Astrocyte of the cerebellum (primary cell): ENCODE measurements around the gene EDDM3A.
"Not testable (repeated sequence)": the region's sequence is repeated elsewhere in the genome, so short reads cannot be mapped to it uniquely, and the experiment has no call there.

Source experiments
- DNase-seq: peaks from one replicate; pipeline ENCODE4 v3.0.0-alpha.2; 2011; ENCODE audit warnings: low read depth
- H3K4me3 ChIP-seq: 2 replicates; pipeline ENCODE4 v1.5.1; 2011; ENCODE audit warnings: mild to moderate bottlenecking, low read depth, low read length, moderate library complexity
- CTCF ChIP-seq: IDR thresholded peaks from 2 replicates; pipeline ENCODE4 v1.5.1; 2012; ENCODE audit warnings: low read length, low read depth, moderate library complexity, mild to moderate bottlenecking; ENCODE audit errors: missing control alignments
- in situ Hi-C: cut with HindIII; loops from 2 replicates; pipeline ENCODE4 v1.10.0; 2017; ENCODE audit warnings: low sequenced_read_pairs

The EDDM3A gene, protein sequence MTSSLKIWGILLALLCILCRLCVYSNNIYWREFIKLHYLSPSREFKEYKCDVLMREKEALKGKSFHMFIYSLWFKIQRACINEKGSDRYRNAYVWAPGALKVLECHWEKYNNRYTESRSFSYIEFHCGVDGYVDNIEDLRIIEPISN

DNA sequence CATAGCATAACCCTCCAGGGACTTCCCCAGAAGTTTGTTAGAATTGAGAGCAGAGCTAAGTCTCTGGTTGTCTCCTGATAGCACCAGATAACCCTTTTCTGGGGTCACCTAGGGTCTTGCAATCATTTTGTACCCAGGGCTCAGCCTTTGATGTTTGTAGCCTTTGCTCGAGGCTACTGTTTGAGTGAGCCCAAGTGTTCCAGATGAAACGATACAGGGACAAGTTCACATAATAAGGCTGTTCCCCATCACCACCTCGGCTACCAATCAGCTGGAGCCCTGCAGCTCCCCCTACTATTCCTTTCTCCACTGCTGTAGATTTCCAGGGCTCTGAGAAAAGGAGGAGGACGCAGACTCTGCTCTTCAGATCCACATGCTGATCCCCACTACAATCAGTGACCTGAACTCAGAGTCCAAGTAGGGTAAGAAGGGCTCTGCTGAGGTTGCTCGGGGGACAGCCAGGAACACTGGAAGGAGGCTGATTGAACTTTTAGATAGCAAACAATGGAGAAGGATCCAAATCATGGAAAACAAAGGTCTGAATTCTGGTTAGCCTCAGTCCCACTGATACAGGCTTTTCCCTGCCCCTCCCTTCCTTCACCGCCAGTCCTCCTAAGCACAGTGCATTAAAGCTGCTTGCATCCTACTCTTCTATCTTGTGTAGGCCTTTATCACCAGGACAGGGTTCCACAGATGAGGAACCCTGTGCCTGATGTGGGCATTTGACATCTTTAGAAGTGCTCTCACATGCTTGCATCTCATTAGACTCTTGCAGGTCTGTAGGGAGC is at the start of gene EDDM3A:
EDDM3A (plus strand) TSS at position 317 of the 788 bp plus-strand sequence. CDS start 1,694 bp downstream, outside the sequence.
- in situ Hi-C loops = no loop called here
- no peak for DNase-seq
- TF ChIP-seq CTCF = no peak
- no peak within 1 kb of the TSS for H3K4me3 ChIP-seq

GRCh38 chr14:20696764-20697163 is 48.9 kb upstream of the EDDM3A start:
- H3K4me3 ChIP-seq = no peak overlapping the region
- no peak for DNase-seq
- TF ChIP-seq CTCF = no peak
- in situ Hi-C loops = no loop called here

DNA sequence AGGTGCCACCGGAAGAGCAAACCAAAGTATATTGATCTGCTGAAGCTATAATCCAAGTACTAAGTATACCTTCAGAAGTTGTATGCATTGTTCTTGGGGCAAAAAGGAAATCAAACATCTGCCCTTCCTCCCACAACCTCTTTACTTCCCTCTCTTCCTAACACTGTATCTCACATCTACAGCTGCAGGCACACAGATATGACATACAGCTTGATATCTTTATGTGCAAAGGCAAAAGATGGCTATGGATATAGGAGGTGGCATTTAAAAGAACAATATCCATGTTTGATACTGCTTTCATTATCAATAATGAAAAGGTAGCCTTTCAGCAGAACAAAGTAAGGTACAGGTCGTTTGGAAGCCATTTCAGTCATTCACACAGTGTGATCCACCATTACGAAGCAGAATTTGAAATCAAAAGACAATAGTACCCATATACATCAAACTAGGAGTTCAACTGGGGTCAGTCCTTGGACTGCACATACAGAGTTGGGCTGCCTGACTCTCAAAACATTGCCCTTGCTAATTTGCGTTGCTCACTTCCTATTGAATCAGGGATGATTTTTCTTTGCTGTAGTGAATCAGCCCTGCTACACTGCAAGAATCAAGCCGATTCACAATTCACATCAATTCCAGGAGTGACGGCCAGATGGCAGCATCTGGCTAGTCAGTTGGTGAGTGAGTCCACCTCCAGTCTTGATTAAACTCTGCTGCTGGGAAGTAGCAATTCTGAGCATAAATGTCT is 48.2 kb upstream of the EDDM3A start:
- TF ChIP-seq CTCF = peak; percentile 81
- no peak overlapping the region for H3K4me3 ChIP-seq
- in situ Hi-C loops = no loop called here
- peak; percentile 40 for DNase-seq

DNA sequence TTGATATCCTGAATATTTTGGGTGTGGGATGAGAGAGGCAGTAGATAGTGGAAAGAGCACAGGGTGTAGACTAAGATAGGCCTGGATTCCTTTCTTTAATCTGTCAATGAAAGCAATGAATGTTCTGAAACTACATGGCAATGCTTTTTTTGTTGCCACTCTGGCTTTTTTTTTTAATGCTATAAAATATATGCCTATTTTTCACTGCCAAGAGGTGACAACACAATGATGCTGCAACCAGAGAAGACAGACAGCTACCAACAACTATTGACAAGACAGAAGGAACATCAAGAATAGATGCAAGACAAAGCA is 47.7 kb upstream of the EDDM3A start:
- no peak overlapping the region for H3K4me3 ChIP-seq
- DNase-seq = no peak
- in situ Hi-C loops = no loop called here
- TF ChIP-seq CTCF = no peak

GRCh38 chr14:20698934-20699333 is 46.8 kb upstream of the EDDM3A start:
- TF ChIP-seq CTCF = no peak
- in situ Hi-C loops = no loop called here
- no peak overlapping the region for H3K4me3 ChIP-seq
- DNase-seq = no peak

DNA sequence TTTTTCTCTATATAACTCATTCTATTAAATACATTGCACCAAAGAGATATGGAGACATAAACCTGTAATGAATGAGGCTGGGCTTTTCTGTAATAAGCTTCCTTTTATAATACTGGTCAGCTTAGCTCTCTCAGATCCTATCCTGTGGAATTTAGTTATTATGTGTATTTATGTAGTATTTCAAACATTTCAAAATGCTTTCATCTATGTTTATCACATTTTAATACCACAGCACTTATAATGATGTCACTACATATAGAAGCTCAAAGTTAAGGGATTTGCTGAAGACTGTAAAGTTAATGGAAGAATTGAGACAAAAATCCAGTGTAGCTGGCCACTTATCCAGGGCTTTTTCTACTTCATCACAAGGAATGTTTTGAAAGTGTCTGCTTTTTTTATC is 45.8 kb upstream of the EDDM3A start:
- H3K4me3 ChIP-seq = no peak overlapping the region
- in situ Hi-C loops = no loop called here
- no peak for TF ChIP-seq CTCF
- DNase-seq = no peak

DNA sequence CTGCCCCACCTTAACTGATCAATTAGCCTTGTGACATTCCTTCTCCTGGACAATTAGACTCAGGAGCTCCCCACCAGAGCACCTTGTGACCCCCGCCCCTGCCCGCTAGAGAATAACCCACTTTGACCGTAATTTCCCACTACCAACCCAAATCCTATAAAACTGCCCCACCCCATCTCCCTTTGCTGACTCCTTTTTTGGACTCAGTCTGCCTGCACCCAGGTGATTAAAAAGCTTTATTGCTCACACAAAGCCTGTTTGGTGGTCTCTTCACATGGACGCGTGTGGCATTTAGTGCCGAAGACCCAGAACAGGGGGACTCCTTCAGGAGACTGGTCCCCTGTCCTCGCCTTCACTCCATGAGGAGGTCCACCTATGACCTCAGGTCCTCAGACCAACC is 44.7 kb upstream of the EDDM3A start:
- in situ Hi-C loops, H3K4me3 ChIP-seq, DNase-seq: not testable (repeated sequence)
